NB4 (cell line): Measurements from ENCODE around the gene ZNF221.

Experiments used
- DNase-seq: peaks from one replicate; pipeline ENCODE4 v3.0.0; 2010; ENCODE audit warnings: low read depth
- H3K4me3 ChIP-seq: one replicate; pipeline ENCODE4 v1.5.1; 2011; ENCODE audit warnings: mild to moderate bottlenecking, low read depth, low read length, moderate library complexity
- CTCF ChIP-seq: IDR thresholded peaks from one replicate; pipeline ENCODE4 v1.5.1; 2012; ENCODE audit warnings: low read depth, low read length
- MAX ChIP-seq: IDR thresholded peaks from 2 replicates; pipeline ENCODE4 v1.6.1; 2011; ENCODE audit warnings: low read depth, low read length
- MYC ChIP-seq: IDR thresholded peaks from 2 replicates; pipeline ENCODE4 v1.6.1; 2011; ENCODE audit warnings: low read depth, low read length
- POLR2A ChIP-seq: IDR thresholded peaks from 2 replicates; pipeline ENCODE4 v1.6.1; 2011; ENCODE audit warnings: mild to moderate bottlenecking; ENCODE audit not compliant: insufficient read length; ENCODE audit errors: extremely low read depth

ZNF221 gene

DNA sequence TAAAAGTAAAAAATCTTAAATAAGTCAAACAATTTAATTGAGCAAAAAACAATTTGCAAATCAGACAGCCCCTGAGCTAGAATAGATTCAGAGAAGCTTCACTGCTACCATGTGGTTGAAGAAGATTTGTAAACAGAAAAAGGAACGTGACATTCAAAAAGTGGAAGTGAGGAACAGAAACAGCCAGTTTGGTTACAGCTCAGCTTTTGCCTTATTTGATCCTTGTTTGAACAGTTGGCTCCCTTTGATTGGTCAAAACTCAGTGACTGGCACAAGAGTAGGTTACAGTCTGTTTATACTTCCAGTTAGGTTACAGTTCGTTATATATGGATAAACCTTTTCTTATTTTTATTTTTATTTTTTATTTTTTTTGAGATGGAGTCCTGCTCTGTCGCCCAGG is 5.8 kb downstream of the ZNF221 start:
- TF ChIP-seq POLR2A (no peak), MYC (no peak)
- DNase-seq, result peak; percentile 6

DNA sequence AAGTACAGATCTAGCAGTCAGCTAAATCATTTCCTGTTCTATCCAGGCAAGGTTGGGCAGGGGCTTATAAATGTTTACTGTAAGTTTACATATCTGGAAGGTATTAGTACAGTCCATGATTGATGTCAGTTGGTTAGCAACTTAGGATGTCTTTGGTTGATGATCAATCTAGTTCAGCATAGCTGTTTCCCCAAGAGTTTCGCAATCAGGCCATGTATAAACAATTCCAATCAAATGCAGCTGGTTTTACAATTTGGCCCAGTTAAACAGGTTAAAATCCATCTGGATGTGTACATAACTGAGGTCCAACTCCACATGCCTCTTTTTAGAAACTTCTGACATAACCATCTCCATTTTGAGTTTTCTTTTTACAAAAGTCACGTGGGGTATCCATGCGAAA is 6.9 kb downstream of the ZNF221 start:
- no peak for TF ChIP-seq MAX
- no peak for TF ChIP-seq CTCF
- TF ChIP-seq POLR2A, result no peak
- no peak for TF ChIP-seq MYC
- DNase-seq, result no peak
- H3K4me3 ChIP-seq, result no peak overlapping the region

More for the DNA sequence above, 5.8 kb downstream of the ZNF221 start:
- H3K4me3 ChIP-seq, result no peak overlapping the region

DNA sequence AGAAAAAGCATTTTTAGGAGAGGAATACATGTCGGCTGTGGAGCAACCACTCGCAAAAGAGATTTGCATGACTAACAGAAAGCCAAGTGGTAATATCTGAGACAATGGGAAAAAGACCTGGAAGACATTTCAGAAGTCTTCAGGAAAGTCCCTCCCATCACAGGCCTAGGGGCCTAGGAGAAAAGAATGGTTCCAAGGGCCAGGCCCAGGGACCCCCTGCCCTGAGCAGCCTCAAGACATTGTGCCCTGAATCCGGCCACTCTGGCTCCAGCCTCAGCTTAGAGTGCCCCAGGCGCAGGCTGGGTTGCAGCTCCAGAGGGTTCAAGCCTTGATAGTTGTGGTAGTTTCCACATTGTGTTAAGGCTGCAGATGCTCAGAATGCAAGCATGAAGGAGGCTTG is 9.4 kb downstream of the ZNF221 start:
- DNase-seq, result no peak
- TF ChIP-seq MYC (no peak), CTCF (no peak), MAX (no peak), POLR2A (no peak)
- H3K4me3 ChIP-seq, result no peak overlapping the region

- DNase-seq, result no peak
- TF ChIP-seq POLR2A (no peak), MAX (no peak)
- H3K4me3 ChIP-seq, result no peak overlapping the region
Measured at GRCh38 chr19:43966079-43966694, 15.2 kb downstream of the ZNF221 start.

DNA sequence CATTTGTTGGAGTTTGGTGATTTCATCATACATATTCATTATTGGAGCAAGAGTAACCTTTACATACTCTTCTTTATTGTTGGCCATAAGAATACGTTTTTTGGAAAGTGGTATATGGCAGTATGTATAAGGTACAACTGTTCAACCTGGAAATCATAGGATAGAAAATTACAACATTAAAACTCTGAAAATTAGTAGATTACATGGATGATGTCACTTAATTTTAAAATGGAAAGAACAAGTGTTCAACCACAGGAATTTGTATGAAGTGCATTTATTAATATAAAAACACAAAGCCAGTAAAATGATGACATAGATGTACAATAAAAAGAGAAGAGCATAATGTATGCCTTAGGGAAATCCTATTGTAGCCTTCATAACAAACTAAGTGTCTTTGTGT is 25.7 kb downstream of the ZNF221 start:
- DNase-seq, result no peak
- H3K4me3 ChIP-seq, result no peak overlapping the region
- TF ChIP-seq POLR2A, result no peak
- TF ChIP-seq MYC, result no peak
- no peak for TF ChIP-seq CTCF
- no peak for TF ChIP-seq MAX

DNA sequence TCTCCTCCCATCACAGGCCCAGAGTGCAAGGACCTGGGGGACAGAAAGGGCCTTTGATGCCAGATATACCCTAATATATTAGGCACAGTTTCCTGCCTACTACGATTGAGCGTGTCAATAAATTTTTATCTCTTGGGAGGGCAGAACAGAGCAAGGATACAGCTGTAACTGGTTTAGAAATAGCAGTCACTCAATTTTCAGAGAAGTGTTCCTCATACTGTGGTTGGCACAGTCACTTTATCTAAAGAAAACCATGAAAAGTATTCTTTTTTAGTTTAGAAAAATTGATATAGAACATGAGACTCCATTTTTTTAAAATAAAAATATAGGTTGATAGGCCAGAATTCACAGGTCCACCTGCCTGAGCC is 32.5 kb downstream of the ZNF221 start:
- TF ChIP-seq POLR2A, result no peak
- TF ChIP-seq CTCF, result no peak
- H3K4me3 ChIP-seq, result peak overlapping the region; percentile 80
- no peak for DNase-seq
